ENCODE data around the gene LYRM4.

LYRM4 gene

GRCh38 chr6:5089481-5090438 lies 171.0 kb downstream of the LYRM4 start:
- DNase-seq, result no peak

GRCh38 chr6:5088780-5089179 lies 172.0 kb downstream of the LYRM4 start:
- no peak for DNase-seq

GRCh38 chr6:5087389-5087788 lies 173.4 kb downstream of the LYRM4 start:
- DNase-seq, result no peak

- no peak for DNase-seq
These were observed 174.4 kb downstream of the LYRM4 start for GRCh38 chr6:5086294-5086890.

GRCh38 chr6:5085648-5086293 lies 175.0 kb downstream of the LYRM4 start:
- DNase-seq, result no peak

- no peak for DNase-seq
These were observed 175.7 kb downstream of the LYRM4 start, which contains the start of gene PPP1R3G for GRCh38 chr6:5084781-5085647. TSS of gene PPP1R3G (plus strand) at chr6:5085341. CDS start at chr6:5085486, 145 bp downstream.

GRCh38 chr6:5084360-5084780 lies 176.4 kb downstream of the LYRM4 start:
- DNase-seq, result no peak

- no peak for DNase-seq
These were observed 176.9 kb downstream of the LYRM4 start for GRCh38 chr6:5083813-5084359.

GRCh38 chr6:5083307-5083583 lies 177.5 kb downstream of the LYRM4 start:
- DNase-seq, result no peak

GRCh38 chr6:5082487-5083306 lies 178.1 kb downstream of the LYRM4 start:
- DNase-seq, result no peak

GRCh38 chr6:5081955-5082354 lies 178.8 kb downstream of the LYRM4 start:
- no peak for DNase-seq

GRCh38 chr6:5081182-5081581 lies 179.6 kb downstream of the LYRM4 start:
- DNase-seq, result no peak

GRCh38 chr6:5080574-5080973 lies 180.2 kb downstream of the LYRM4 start:
- DNase-seq, result no peak

GRCh38 chr6:5079692-5080091 lies 181.1 kb downstream of the LYRM4 start:
- DNase-seq, result no peak

- DNase-seq, result no peak
These were observed 182.6 kb downstream of the LYRM4 start for GRCh38 chr6:5078121-5078669.

GRCh38 chr6:5076931-5077330 lies 183.8 kb downstream of the LYRM4 start:
- no peak for DNase-seq

- DNase-seq, result no peak
These were observed 186.8 kb downstream of the LYRM4 start for GRCh38 chr6:5073992-5074391.

GRCh38 chr6:5072440-5072839 lies 188.3 kb downstream of the LYRM4 start:
- no peak for DNase-seq

GRCh38 chr6:5071216-5071615 lies 189.5 kb downstream of the LYRM4 start:
- DNase-seq, result no peak

- no peak for DNase-seq
These were observed 192.5 kb downstream of the LYRM4 start for GRCh38 chr6:5068153-5068751.

GRCh38 chr6:5067305-5067704 lies 193.4 kb downstream of the LYRM4 start:
- no peak for DNase-seq

Measured in NCI-H1092 (cell line).